H1 (cell line): Measurements from ENCODE around the gene PNPLA3. TPM values are rescaled to one million over a fixed set of nuclear protein-coding genes. Genes with fewer than 3 reads are reported as not detected.

Source experiments
- CBX8 ChIP-seq: fragments of 300-800, 300-1000 bp; sonication (generic); IDR thresholded peaks from 2 replicates; pipeline ENCODE4 v1.7.1; 2016; ENCODE audit warnings: low read depth, low read length, borderline replicate concordance
- EGR1 ChIP-seq: IDR thresholded peaks from 2 replicates; pipeline ENCODE4 v1.6.1; 2011; ENCODE audit warnings: low read depth, low read length, borderline replicate concordance
- TCF12 ChIP-seq: IDR thresholded peaks from 2 replicates; pipeline ENCODE4 v1.6.1; 2011; ENCODE audit warnings: low read depth, mild to moderate bottlenecking, low read length
- polyA plus RNA-seq, 7 experiments: library from polyadenylated mRNA; depleted of rRNA in 3 of 7; stranded (reverse) in 5 of 7; unstranded in 2 of 7; fragments of >200 nt in 5 of 7; fragments of 200-250 nt in 2 of 7; gene quantifications; 1 replicate in 5 of 7; 2 replicates in 1 of 7; 4 replicates in 1 of 7; pipeline versions ENCODE4 v1.2.1 to v1.2.3, GENCODE V29; 2011 to 2013; ENCODE audit warnings: missing spikeins in 2 of 7, mixed read lengths in 2 of 7
- total RNA-seq: library from RNA; stranded (reverse); fragmentation: NEBNext Ultra II Directional; extraction: Animal tissue kit (Norgen Biotek cat#: 25700); gene quantifications from 2 replicates; pipeline ENCODE4 v1.2.1, GENCODE V29; 2021

Gene PNPLA3
- total and polyA plus RNA-seq, 2 of the 8 experiments (the other 6 are each of a cell fraction or from before 2014, with no cell fraction given): 17.5 to 23.4 TPM

DNA sequence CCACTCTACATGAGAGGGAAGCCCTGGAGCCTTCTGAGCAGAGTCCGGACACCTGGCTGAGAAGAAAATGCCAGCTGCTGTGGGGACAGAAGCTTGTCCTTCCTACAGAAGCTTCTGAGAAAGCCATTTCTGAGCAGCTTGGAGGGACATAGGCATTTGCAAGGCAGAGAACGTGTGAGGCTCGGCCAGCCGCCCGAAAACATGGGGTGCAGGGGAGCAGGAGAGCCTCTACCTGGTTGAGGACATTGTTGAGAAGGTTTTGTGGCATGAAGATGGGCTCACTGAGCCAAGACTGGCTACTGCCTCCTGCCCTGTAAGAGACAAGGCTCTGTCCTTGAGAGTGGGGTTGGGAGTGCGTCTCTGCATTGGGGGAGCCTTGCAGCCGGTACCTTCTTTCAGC, 57.0 kb downstream of the PNPLA3 start (continued):
- TF ChIP-seq CBX8: no peak
- no peak for TF ChIP-seq TCF12
- TF ChIP-seq EGR1: no peak
